Fibroblast of lung (primary cell): ENCODE results near the gene TPP2. TPM values are rescaled to one million over a fixed set of nuclear protein-coding genes. Genes with fewer than 3 reads are reported as not detected.

ENCODE experiments used
- DNase-seq, 2 donors: peaks; one replicate each; pipeline versions ENCODE4 v3.0.0 to v3.0.0-alpha.2; 2010; ENCODE audit warnings: low read depth in 2 of 2
- H2AFZ ChIP-seq: 2 replicates; pipeline ENCODE4 v1.5.1; 2012; ENCODE audit warnings: low read length, control low read depth, inconsistent platforms
- H3K27ac ChIP-seq: 2 replicates; pipeline ENCODE4 v1.5.1; 2011; ENCODE audit warnings: low read length, control low read depth; ENCODE audit not compliant: insufficient read depth
- H3K27me3 ChIP-seq: 2 replicates; pipeline ENCODE4 v1.5.1; 2011; ENCODE audit warnings: mild to moderate bottlenecking, low read length; ENCODE audit not compliant: control insufficient read depth, insufficient read depth
- H3K36me3 ChIP-seq: 2 replicates; pipeline ENCODE4 v1.5.1; 2011; ENCODE audit warnings: low read length; ENCODE audit not compliant: control insufficient read depth, insufficient read depth
- H3K4me1 ChIP-seq: 2 replicates; pipeline ENCODE4 v1.5.1; 2011; ENCODE audit warnings: low read length; ENCODE audit not compliant: control insufficient read depth, insufficient read depth; ENCODE audit errors: extremely low read depth
- H3K4me2 ChIP-seq: 2 replicates; pipeline ENCODE4 v1.5.1; 2011; ENCODE audit warnings: low read length, control low read depth; ENCODE audit not compliant: insufficient read depth; ENCODE audit errors: extremely low read depth
- H3K4me3 ChIP-seq, 4 experiments: fragments of 200-600 bp in 1 of 4; sonication (generic) in 1 of 4; replicated peaks in 1 of 4; 2 replicates each; pipeline ENCODE4 v1.5.1; 2011 to 2016; ENCODE audit warnings: low read length in 4 of 4, low read depth in 3 of 4, mild to moderate bottlenecking in 3 of 4, control low read depth in 2 of 4, inconsistent platforms in 1 of 4, mixed read lengths in 1 of 4; ENCODE audit not compliant: insufficient read depth in 1 of 4; ENCODE audit errors: control extremely low read depth in 1 of 4
- H3K79me2 ChIP-seq: 2 replicates; pipeline ENCODE4 v1.5.1; 2012; ENCODE audit warnings: mild to moderate bottlenecking, low read length, inconsistent platforms; ENCODE audit not compliant: control insufficient read depth, insufficient read depth
- H3K9ac ChIP-seq: 2 replicates; pipeline ENCODE4 v1.5.1; 2011; ENCODE audit warnings: mild to moderate bottlenecking, low read length, control low read depth; ENCODE audit not compliant: insufficient read depth
- H3K9me3 ChIP-seq: 2 replicates; pipeline ENCODE4 v1.5.1; 2012; ENCODE audit warnings: low read depth, low read length; ENCODE audit not compliant: control insufficient read depth, insufficient read depth
- H4K20me1 ChIP-seq: 2 replicates; pipeline ENCODE4 v1.5.1; 2011; ENCODE audit warnings: low read length; ENCODE audit not compliant: control insufficient read depth, insufficient read depth; ENCODE audit errors: extremely low read depth
- CTCF ChIP-seq, 2 donors: IDR thresholded peaks in 1 of 2; conservative IDR thresholded peaks in 1 of 2; 1 replicate in 1 of 2; 2 replicates in 1 of 2; pipeline ENCODE4 v1.5.1; 2011 to 2012; ENCODE audit warnings: low read length in 2 of 2, control low read depth in 1 of 2, inconsistent platforms in 1 of 2, low read depth in 1 of 2, mild to moderate bottlenecking in 1 of 2
- EZH2 ChIP-seq: IDR thresholded peaks from 2 replicates; pipeline ENCODE4 v1.5.1; 2012; ENCODE audit warnings: low read length, control low read depth, mild to moderate bottlenecking; ENCODE audit errors: missing control alignments
- polyA plus RNA-seq, 2 donors: library from polyadenylated mRNA; depleted of rRNA in 1 of 2; stranded (reverse) in 1 of 2; unstranded in 1 of 2; fragments of >200 nt; gene quantifications; 2 replicates each; pipeline ENCODE4 v1.2.1, GENCODE V29; 2011 to 2012; ENCODE audit warnings: missing spikeins in 1 of 2
- total RNA-seq: library from RNA; depleted of rRNA; stranded (reverse); fragments of >200 nt; gene quantifications from 2 replicates; pipeline ENCODE4 v1.2.1, GENCODE V29; 2014

Gene TPP2
- total and polyA plus RNA-seq, 2 donors (not counting 1 experiment from before 2014, with no cell fraction given) = 45.0 to 60.3 TPM

- Histone ChIP-seq H3K27me3 (no peaks in the 10 kb centered on the region), H3K36me3 (no peaks in the 10 kb centered on the region), H2AFZ (no peak overlapping the region), H3K79me2 (no peaks in the 10 kb centered on the region), H3K9ac (no peak overlapping the region), H3K4me1 (peaks cover 6% of the 10 kb centered on the region), H3K9me3 (no peaks in the 10 kb centered on the region), H3K27ac (no peak overlapping the region), H4K20me1 (no peaks in the 10 kb centered on the region), H3K4me2 (peak overlapping the region; percentile 38), H3K4me3 (no peak overlapping the region)
- TF ChIP-seq EZH2 (no peak), CTCF (conservative IDR thresholded peaks at IDR 0.05 in 1 of 2, IDR thresholded peaks at IDR 0.05 in 1 of 2; ENCODE audit: low read depth in 1 of 2, low read length in 2 of 2) (no peak)
- no peak for DNase-seq
Observed at GRCh38 chr13:102703726-102704035, 106.9 kb downstream of the TPP2 start.

GRCh38 chr13:102704238-102705058 lies 107.7 kb downstream of the TPP2 start:
- Histone ChIP-seq H3K4me3 (no peak overlapping the region), H3K79me2 (no peaks in the 10 kb centered on the region), H3K4me2 (no peak overlapping the region), H3K36me3 (no peaks in the 10 kb centered on the region), H3K27ac (no peak overlapping the region), H3K9ac (no peak overlapping the region), H4K20me1 (no peaks in the 10 kb centered on the region), H2AFZ (no peak overlapping the region), H3K9me3 (no peaks in the 10 kb centered on the region), H3K27me3 (no peaks in the 10 kb centered on the region), H3K4me1 (peaks cover 6% of the 10 kb centered on the region)
- DNase-seq = no peak
- TF ChIP-seq EZH2 = no peak
- no peak for TF ChIP-seq CTCF (conservative IDR thresholded peaks at IDR 0.05 in 1 of 2, IDR thresholded peaks at IDR 0.05 in 1 of 2; ENCODE audit: low read depth in 1 of 2, low read length in 2 of 2)

- peak; percentile 91 to 92 for DNase-seq
- H4K20me1 ChIP-seq = no peaks in the 10 kb centered on the region
- H3K9me3 ChIP-seq = no peaks in the 10 kb centered on the region
- no peak overlapping the region for H3K27ac ChIP-seq
- peaks cover 6% of the 10 kb centered on the region for H3K4me1 ChIP-seq
- H3K36me3 ChIP-seq = no peaks in the 10 kb centered on the region
- no peak overlapping the region for H2AFZ ChIP-seq
- no peak overlapping the region for H3K9ac ChIP-seq
- H3K4me3 ChIP-seq = no peak overlapping the region
- no peaks in the 10 kb centered on the region for H3K27me3 ChIP-seq
- H3K4me2 ChIP-seq = no peak overlapping the region
- TF ChIP-seq EZH2 (no peak), CTCF (conservative IDR thresholded peaks at IDR 0.05 in 1 of 2, IDR thresholded peaks at IDR 0.05 in 1 of 2; ENCODE audit: low read depth in 1 of 2, low read length in 2 of 2) (no peak)
- no peaks in the 10 kb centered on the region for H3K79me2 ChIP-seq
Observed at GRCh38 chr13:102707467-102707866, 110.7 kb downstream of the TPP2 start.
